Liver (tissue), 9 donors: Measurements from ENCODE around the gene HHIPL1. TPM values are rescaled to one million over a fixed set of nuclear protein-coding genes. Genes with fewer than 3 reads are reported as not detected.

Experiments
- DNase-seq: peaks from one replicate; pipeline ENCODE4 v3.0.0-alpha.2; 2017; ENCODE audit warnings: low spot score
- H3K27ac ChIP-seq, 2 donors: one replicate each; pipeline ENCODE4 v1.7.0; 2013; ENCODE audit warnings: inconsistent platforms in 2 of 2, low read length in 2 of 2, control low read depth in 1 of 2, low read depth in 1 of 2, mild to moderate bottlenecking in 1 of 2
- H3K27me3 ChIP-seq, 4 donors: one replicate each; pipeline versions ENCODE4 v1.6.1 to v1.7.0; 2013; ENCODE audit warnings: low read length in 3 of 4, inconsistent platforms in 1 of 4, mild to moderate bottlenecking in 1 of 4, moderate library complexity in 1 of 4; ENCODE audit not compliant: control insufficient read depth in 4 of 4, insufficient read depth in 4 of 4
- H3K36me3 ChIP-seq, 4 donors: one replicate each; pipeline versions ENCODE4 v1.6.1 to v1.7.0; 2013; ENCODE audit warnings: low read length in 3 of 4, mild to moderate bottlenecking in 3 of 4, low read depth in 1 of 4, moderate library complexity in 1 of 4; ENCODE audit not compliant: control insufficient read depth in 4 of 4, insufficient read depth in 3 of 4
- H3K4me1 ChIP-seq, 4 donors: one replicate each; pipeline versions ENCODE4 v1.6.1 to v1.7.0; 2013; ENCODE audit warnings: low read length in 3 of 4, mild to moderate bottlenecking in 3 of 4, moderate library complexity in 1 of 4; ENCODE audit not compliant: control insufficient read depth in 4 of 4, insufficient read depth in 4 of 4
- H3K4me3 ChIP-seq, 3 donors: one replicate each; pipeline versions ENCODE4 v1.6.1 to v1.7.0; 2013; ENCODE audit warnings: low read length in 3 of 3, control low read depth in 1 of 3, low read depth in 1 of 3, mild to moderate bottlenecking in 1 of 3
- H3K9ac ChIP-seq, 2 donors: one replicate each; pipeline ENCODE4 v1.7.0; 2013; ENCODE audit warnings: low read length in 2 of 2, mild to moderate bottlenecking in 2 of 2, moderate library complexity in 2 of 2, control low read depth in 1 of 2, low read depth in 1 of 2
- H3K9me3 ChIP-seq, 4 donors: one replicate each; pipeline versions ENCODE4 v1.6.1 to v1.7.0; 2013; ENCODE audit warnings: low read length in 3 of 4; ENCODE audit not compliant: control insufficient read depth in 4 of 4
- EGR1 ChIP-seq, 2 donors: IDR thresholded peaks; 2 replicates each; pipeline ENCODE4 v1.6.1; 2016 to 2018; ENCODE audit warnings: antibody characterized with exemption in 2 of 2, low read depth in 2 of 2
- FOXA1 ChIP-seq: IDR thresholded peaks from 2 replicates; pipeline ENCODE4 v1.6.1; 2016; ENCODE audit warnings: antibody characterized with exemption
- FOXA2 ChIP-seq: IDR thresholded peaks from 2 replicates; pipeline ENCODE4 v1.6.1; 2016; ENCODE audit warnings: antibody characterized with exemption
- GABPA ChIP-seq, 2 donors: IDR thresholded peaks in 1 of 2; conservative IDR thresholded peaks in 1 of 2; 2 replicates each; pipeline ENCODE4 v1.6.1; 2016; ENCODE audit warnings: antibody characterized with exemption in 2 of 2, mild to moderate bottlenecking in 1 of 2, moderate library complexity in 1 of 2
- HNF4A ChIP-seq, 2 donors: conservative IDR thresholded peaks; 2 replicates each; pipeline ENCODE4 v1.6.1; 2016; ENCODE audit warnings: antibody characterized with exemption in 2 of 2, mild to moderate bottlenecking in 2 of 2
- HNF4G ChIP-seq: IDR thresholded peaks from 2 replicates; pipeline ENCODE4 v1.6.1; 2016; ENCODE audit warnings: antibody characterized with exemption
- JUND ChIP-seq, 2 donors: IDR thresholded peaks; 2 replicates each; pipeline ENCODE4 v1.6.1; 2016; ENCODE audit warnings: antibody characterized with exemption in 2 of 2
- NR2F2 ChIP-seq: IDR thresholded peaks from 2 replicates; pipeline ENCODE4 v1.6.1; 2016; ENCODE audit warnings: antibody characterized with exemption
- RAD21 ChIP-seq, 2 donors: IDR thresholded peaks; 2 replicates each; pipeline ENCODE4 v1.6.1; 2016; ENCODE audit warnings: antibody characterized with exemption in 2 of 2, mild to moderate bottlenecking in 2 of 2
- RXRA ChIP-seq, 2 donors: IDR thresholded peaks; 2 replicates each; pipeline ENCODE4 v1.6.1; 2017 to 2018; ENCODE audit warnings: antibody characterized with exemption in 2 of 2, mild to moderate bottlenecking in 1 of 2
- SP1 ChIP-seq: IDR thresholded peaks from 2 replicates; pipeline ENCODE4 v1.6.1; 2018; ENCODE audit warnings: antibody characterized with exemption, mild to moderate bottlenecking
- TAF1 ChIP-seq: conservative IDR thresholded peaks from 2 replicates; pipeline ENCODE4 v1.6.1; 2016; ENCODE audit warnings: antibody characterized with exemption, mild to moderate bottlenecking
- YY1 ChIP-seq: IDR thresholded peaks from 2 replicates; pipeline ENCODE4 v1.6.1; 2016; ENCODE audit warnings: antibody characterized with exemption, mild to moderate bottlenecking
- WGBS: extraction: QIAGEN DNeasy Blood & Tissue Kit; methylation state at CpG from one replicate; pipeline ENCODE4 v1.1.7; 2013; 5-methylcytosine and 5-hydroxymethylcytosine counted together
- polyA plus RNA-seq, 2 donors: library from polyadenylated mRNA; stranded (reverse) in 1 of 2; unstranded in 1 of 2; fragments of 200-250 nt in 1 of 2; fragments of >200 nt in 1 of 2; fragmentation: Nextera tagmentation in 1 of 2; extraction: Ambion mirVana in 1 of 2; gene quantifications; one replicate each; pipeline versions ENCODE4 v1.2.1 to v1.2.3, GENCODE V29; 2013 to 2015
- total RNA-seq, 2 donors: library from RNA; depleted of rRNA; stranded (reverse); fragments of >200 nt; gene quantifications; one replicate each; pipeline ENCODE4 v1.2.3, GENCODE V29; 2014
- TF ChIP-seq, protein P1 (sequence below): IDR thresholded peaks from 2 replicates; pipeline ENCODE4 v1.6.1; 2016; ENCODE audit warnings: antibody characterized with exemption, mild to moderate bottlenecking
- TF ChIP-seq, protein P2 (sequence below): IDR thresholded peaks from 2 replicates; pipeline ENCODE4 v1.6.1; 2016; ENCODE audit warnings: antibody characterized with exemption
- TF ChIP-seq, protein P3 (sequence below): IDR thresholded peaks from 2 replicates; pipeline ENCODE4 v1.6.1; 2016; ENCODE audit warnings: antibody characterized with exemption
- TF ChIP-seq, protein P4 (sequence below): fragments of 150-350 bp; IDR thresholded peaks from 2 replicates; pipeline ENCODE4 v1.5.1; 2017; ENCODE audit warnings: improper control_type of control experiment, low read depth, low read length; ENCODE audit not compliant: missing input control
- TF ChIP-seq, protein P5 (sequence below): IDR thresholded peaks from 2 replicates; pipeline ENCODE4 v1.6.1; 2016; ENCODE audit warnings: antibody characterized with exemption
- donor health status: healthy.
- donor health status: healthy.
- donor health status: healthy.
- donor health status: healthy.
- donor health status: healthy.

Gene HHIPL1
- total and polyA plus RNA-seq, 4 donors: 0.96 to 1.7 (median 1.0) TPM

DNA sequence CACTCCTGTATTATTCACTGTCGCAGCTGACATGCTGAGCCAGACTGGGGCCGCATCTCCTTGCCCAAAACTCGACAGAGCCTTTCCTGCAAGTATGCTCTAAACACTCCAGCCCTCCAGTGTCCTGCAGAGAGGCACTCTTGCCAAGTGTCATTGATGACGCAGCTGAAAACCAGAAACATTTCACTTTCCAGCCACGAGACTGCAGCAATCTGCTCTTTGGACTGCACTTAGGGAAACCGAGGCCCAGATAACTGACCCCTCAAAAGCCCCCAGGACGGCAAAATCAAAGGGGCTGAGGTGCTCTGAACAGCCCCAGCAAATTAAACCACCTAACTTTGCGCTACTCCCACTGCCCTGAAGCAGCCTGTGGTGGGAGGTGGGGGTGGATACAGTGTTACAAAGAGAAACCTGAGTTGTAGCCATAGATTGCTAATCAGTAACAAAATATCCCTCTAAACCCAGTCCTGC lies 43.5 kb upstream of the HHIPL1 start:
- TF ChIP-seq FOXA2 (peak; percentile 7), HNF4A (conservative IDR thresholded peaks at IDR 0.05) (peak; percentile 83 to 90), YY1 (peak; percentile 42), SP1 (peak; percentile 45), HNF4G (peak; percentile 41), RXRA (IDR thresholded peaks at IDR 0.05) (peak; percentile 56 to 88), TAF1 (no peak), GABPA (IDR thresholded peaks at IDR 0.05 in 1 of 2, conservative IDR thresholded peaks at IDR 0.05 in 1 of 2) (no peak), EGR1 (IDR thresholded peaks at IDR 0.05; ENCODE audit: low read depth in 2 of 2) (no peak), NR2F2 (no peak), JUND (IDR thresholded peaks at IDR 0.05) (peak in 1 of 2 donors; percentile 61), FOXA1 (no peak), RAD21 (IDR thresholded peaks at IDR 0.05) (peak; percentile 50 to 57)
- TF ChIP-seq, protein P1, sequence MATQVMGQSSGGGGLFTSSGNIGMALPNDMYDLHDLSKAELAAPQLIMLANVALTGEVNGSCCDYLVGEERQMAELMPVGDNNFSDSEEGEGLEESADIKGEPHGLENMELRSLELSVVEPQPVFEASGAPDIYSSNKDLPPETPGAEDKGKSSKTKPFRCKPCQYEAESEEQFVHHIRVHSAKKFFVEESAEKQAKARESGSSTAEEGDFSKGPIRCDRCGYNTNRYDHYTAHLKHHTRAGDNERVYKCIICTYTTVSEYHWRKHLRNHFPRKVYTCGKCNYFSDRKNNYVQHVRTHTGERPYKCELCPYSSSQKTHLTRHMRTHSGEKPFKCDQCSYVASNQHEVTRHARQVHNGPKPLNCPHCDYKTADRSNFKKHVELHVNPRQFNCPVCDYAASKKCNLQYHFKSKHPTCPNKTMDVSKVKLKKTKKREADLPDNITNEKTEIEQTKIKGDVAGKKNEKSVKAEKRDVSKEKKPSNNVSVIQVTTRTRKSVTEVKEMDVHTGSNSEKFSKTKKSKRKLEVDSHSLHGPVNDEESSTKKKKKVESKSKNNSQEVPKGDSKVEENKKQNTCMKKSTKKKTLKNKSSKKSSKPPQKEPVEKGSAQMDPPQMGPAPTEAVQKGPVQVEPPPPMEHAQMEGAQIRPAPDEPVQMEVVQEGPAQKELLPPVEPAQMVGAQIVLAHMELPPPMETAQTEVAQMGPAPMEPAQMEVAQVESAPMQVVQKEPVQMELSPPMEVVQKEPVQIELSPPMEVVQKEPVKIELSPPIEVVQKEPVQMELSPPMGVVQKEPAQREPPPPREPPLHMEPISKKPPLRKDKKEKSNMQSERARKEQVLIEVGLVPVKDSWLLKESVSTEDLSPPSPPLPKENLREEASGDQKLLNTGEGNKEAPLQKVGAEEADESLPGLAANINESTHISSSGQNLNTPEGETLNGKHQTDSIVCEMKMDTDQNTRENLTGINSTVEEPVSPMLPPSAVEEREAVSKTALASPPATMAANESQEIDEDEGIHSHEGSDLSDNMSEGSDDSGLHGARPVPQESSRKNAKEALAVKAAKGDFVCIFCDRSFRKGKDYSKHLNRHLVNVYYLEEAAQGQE: peak; percentile 62
- TF ChIP-seq, protein P2, sequence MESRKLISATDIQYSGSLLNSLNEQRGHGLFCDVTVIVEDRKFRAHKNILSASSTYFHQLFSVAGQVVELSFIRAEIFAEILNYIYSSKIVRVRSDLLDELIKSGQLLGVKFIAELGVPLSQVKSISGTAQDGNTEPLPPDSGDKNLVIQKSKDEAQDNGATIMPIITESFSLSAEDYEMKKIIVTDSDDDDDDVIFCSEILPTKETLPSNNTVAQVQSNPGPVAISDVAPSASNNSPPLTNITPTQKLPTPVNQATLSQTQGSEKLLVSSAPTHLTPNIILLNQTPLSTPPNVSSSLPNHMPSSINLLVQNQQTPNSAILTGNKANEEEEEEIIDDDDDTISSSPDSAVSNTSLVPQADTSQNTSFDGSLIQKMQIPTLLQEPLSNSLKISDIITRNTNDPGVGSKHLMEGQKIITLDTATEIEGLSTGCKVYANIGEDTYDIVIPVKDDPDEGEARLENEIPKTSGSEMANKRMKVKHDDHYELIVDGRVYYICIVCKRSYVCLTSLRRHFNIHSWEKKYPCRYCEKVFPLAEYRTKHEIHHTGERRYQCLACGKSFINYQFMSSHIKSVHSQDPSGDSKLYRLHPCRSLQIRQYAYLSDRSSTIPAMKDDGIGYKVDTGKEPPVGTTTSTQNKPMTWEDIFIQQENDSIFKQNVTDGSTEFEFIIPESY: no peak
- TF ChIP-seq, protein P3, sequence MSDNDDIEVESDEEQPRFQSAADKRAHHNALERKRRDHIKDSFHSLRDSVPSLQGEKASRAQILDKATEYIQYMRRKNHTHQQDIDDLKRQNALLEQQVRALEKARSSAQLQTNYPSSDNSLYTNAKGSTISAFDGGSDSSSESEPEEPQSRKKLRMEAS: peak; percentile 52
- TF ChIP-seq, protein P4, sequence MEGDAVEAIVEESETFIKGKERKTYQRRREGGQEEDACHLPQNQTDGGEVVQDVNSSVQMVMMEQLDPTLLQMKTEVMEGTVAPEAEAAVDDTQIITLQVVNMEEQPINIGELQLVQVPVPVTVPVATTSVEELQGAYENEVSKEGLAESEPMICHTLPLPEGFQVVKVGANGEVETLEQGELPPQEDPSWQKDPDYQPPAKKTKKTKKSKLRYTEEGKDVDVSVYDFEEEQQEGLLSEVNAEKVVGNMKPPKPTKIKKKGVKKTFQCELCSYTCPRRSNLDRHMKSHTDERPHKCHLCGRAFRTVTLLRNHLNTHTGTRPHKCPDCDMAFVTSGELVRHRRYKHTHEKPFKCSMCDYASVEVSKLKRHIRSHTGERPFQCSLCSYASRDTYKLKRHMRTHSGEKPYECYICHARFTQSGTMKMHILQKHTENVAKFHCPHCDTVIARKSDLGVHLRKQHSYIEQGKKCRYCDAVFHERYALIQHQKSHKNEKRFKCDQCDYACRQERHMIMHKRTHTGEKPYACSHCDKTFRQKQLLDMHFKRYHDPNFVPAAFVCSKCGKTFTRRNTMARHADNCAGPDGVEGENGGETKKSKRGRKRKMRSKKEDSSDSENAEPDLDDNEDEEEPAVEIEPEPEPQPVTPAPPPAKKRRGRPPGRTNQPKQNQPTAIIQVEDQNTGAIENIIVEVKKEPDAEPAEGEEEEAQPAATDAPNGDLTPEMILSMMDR: no peak
- TF ChIP-seq, protein P5, sequence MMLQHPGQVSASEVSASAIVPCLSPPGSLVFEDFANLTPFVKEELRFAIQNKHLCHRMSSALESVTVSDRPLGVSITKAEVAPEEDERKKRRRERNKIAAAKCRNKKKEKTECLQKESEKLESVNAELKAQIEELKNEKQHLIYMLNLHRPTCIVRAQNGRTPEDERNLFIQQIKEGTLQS: no peak
- Histone ChIP-seq H3K27ac (peak overlapping the region; percentile 97 to 98), H3K36me3 (no peaks in the 10 kb centered on the region), H3K4me3 (peak overlapping the region; percentile 1 to 87 (median 74)), H3K9ac (peak overlapping the region; percentile 45 to 97), H3K4me1 (peaks cover 33 to 70% (median 47%) of the 10 kb centered on the region in 4 donors), H3K27me3 (no peaks in the 10 kb centered on the region), H3K9me3 (no peaks in the 10 kb centered on the region)
- WGBS: 20% methylated on average over 8 of the region's 8 CpGs
- peak; percentile 42 for DNase-seq
